Upper lobe of left lung (tissue), 6 donors: ENCODE data around the gene HEG1. TPM values are rescaled to one million over a fixed set of nuclear protein-coding genes. Genes with fewer than 3 reads are reported as not detected.

Experiments used
- ATAC-seq, 2 donors: fragments of 200-7000 bp; cut with Tn5 transposase; one replicate each; pipeline ENCODE4 v1.9.1; 2022; ENCODE audit warnings: mild to moderate bottlenecking in 2 of 2, moderate library complexity in 2 of 2; ENCODE audit not compliant: low FRiP score in 2 of 2
- DNase-seq, 2 donors: peaks; one replicate each; pipeline ENCODE4 v3.0.0-alpha.2; 2019 to 2020
- H3K27ac ChIP-seq, 4 donors: fragments of 200-600 bp; sonication (generic); one replicate each; pipeline ENCODE4 v1.5.1; 2016 to 2019
- H3K27me3 ChIP-seq, 4 donors: fragments of 200-600 bp; sonication (generic); one replicate each; pipeline ENCODE4 v1.5.1; 2017 to 2019
- H3K36me3 ChIP-seq, 4 donors: fragments of 200-600 bp; sonication (generic); one replicate each; pipeline ENCODE4 v1.5.1; 2016 to 2019
- H3K4me1 ChIP-seq, 4 donors: fragments of 200-600 bp; sonication (generic); one replicate each; pipeline ENCODE4 v1.5.1; 2018 to 2019
- H3K4me3 ChIP-seq, 4 donors: fragments of 200-600 bp; sonication (generic); one replicate each; pipeline ENCODE4 v1.5.1; 2017 to 2019; ENCODE audit warnings: mild to moderate bottlenecking in 2 of 4, moderate library complexity in 1 of 4
- H3K9me3 ChIP-seq, 4 donors: fragments of 200-600 bp; sonication (generic); one replicate each; pipeline ENCODE4 v1.5.1; 2018 to 2019
- CTCF ChIP-seq, 6 experiments: fragments of 450-650 bp in 4 of 6; fragments of 200-600 bp in 2 of 6; sonication (generic) in 2 of 6; IDR thresholded peaks; one replicate each; pipeline ENCODE4 v1.5.1; 2016 to 2019; ENCODE audit warnings: antibody characterized with exemption in 6 of 6
- EP300 ChIP-seq, 4 donors: sonication (generic); formaldehyde crosslinking; IDR thresholded peaks; one replicate each; pipeline ENCODE4 v1.5.1; 2017; ENCODE audit warnings: antibody characterized with exemption in 4 of 4, control low read depth in 2 of 4
- POLR2A ChIP-seq, 4 donors: fragments of 450-650 bp; IDR thresholded peaks; one replicate each; pipeline ENCODE4 v1.5.1; 2016 to 2017; ENCODE audit warnings: antibody characterized with exemption in 4 of 4, mild to moderate bottlenecking in 2 of 4
- POLR2AphosphoS5 ChIP-seq, 2 donors: sonication (generic); formaldehyde crosslinking; IDR thresholded peaks; one replicate each; pipeline ENCODE4 v1.5.1; 2017; ENCODE audit warnings: antibody characterized with exemption in 2 of 2
- WGBS, 2 donors: methylation state at CpG; one replicate each; pipeline ENCODE4 v1.1.5; 2017 to 2018; 5-methylcytosine and 5-hydroxymethylcytosine counted together
- total RNA-seq, 6 donors: library from RNA; depleted of rRNA in 4 of 6; stranded (reverse); fragments of >200 nt in 4 of 6; gene quantifications; one replicate each; pipeline versions ENCODE4 v1.1.0 to v1.2.1, GENCODE V29; 2016 to 2021
- donor health status: DM: no; HTN: no; CAD: no; lungs with moderate emphysema.
- donor health status: DM: no; HTN: yes; CAD: no; lungs with severe emphysema.

HEG1 gene
- total RNA-seq, 6 donors from 2014 or later: 45.1 to 168 (median 100) TPM

DNA sequence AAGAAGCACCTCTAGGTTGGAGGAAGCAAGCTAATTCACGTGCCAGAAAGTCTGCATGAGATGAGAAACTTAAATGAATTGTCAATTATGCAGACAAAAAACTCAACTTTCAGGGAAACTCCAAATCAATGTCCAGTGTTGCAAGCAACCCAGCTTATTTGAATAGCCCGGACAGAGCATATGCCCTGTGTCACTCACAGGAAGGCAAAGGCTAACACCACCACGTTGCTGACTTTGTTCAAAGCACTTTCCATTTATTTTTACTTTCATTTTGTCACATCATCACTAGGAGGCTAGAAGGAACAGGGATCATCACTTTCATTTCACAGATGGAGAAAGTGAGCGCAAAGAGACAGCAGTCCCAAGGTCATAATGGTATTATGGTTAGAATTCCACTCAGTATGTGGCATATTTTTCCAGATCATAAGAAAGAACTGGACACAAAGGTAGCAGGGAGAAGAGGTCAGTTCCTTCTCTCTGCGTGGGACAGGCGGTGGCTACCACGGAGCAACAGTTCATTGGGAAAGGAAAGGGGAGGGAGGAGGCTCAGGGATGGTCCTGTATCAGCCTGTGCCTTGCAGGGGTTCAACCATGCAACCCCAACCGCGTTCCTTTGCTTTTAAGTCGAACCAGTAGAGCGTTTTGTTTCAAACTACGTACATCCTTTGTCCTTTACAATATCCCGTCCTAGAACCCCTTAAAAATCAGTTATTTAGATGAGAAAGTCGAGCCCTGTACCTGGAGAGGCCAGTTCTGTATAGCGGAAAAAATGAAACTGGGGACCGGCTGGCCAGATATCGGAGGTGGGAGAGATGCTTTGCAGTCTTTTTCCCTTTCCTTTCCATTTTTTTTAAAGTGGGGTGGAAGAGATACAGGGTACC is 1.1 kb downstream of the HEG1 start:
- H3K27ac ChIP-seq: peak overlapping the region; percentile 70 to 94 (median 89)
- WGBS, 2 donors: 4 to 5% methylated on average over 17 of the region's 17 CpGs
- H3K27me3 ChIP-seq: no peaks in the 10 kb centered on the region
- H3K36me3 ChIP-seq: no peaks in the 10 kb centered on the region
- no peaks in the 10 kb centered on the region for H3K9me3 ChIP-seq
- DNase-seq (peak in 1 of 2 donors; percentile 30), ATAC-seq (peak in 1 of 2 donors; percentile 25)
- peaks cover 44 to 63% (median 52%) of the 10 kb centered on the region in 4 donors for H3K4me1 ChIP-seq
- H3K4me3 ChIP-seq: peak overlapping the region; percentile 57 to 82 (median 80)
- peak in 3 of 6 experiments; percentile 19 to 42 (median 27) for TF ChIP-seq CTCF (IDR thresholded peaks at IDR 0.05)
- peak; percentile 61 to 66 for TF ChIP-seq POLR2AphosphoS5 (IDR thresholded peaks at IDR 0.05)
- TF ChIP-seq EP300 (IDR thresholded peaks at IDR 0.05): no peak
- TF ChIP-seq POLR2A (IDR thresholded peaks at IDR 0.05): peak in 1 of 4 donors; percentile 45

GRCh38 chr3:125054062-125054448 is 1.7 kb downstream of the HEG1 start:
- ATAC-seq: no peak
- 51 to 54% methylated on average over 7 of the region's 7 CpGs for WGBS, 2 donors

GRCh38 chr3:125053304-125053699 is 2.5 kb downstream of the HEG1 start:
- Histone ChIP-seq H3K4me3 (peak overlapping the region in 3 of 4 donors; percentile 57 to 82 (median 77)), H3K36me3 (no peaks in the 10 kb centered on the region), H3K4me1 (peaks cover 45 to 72% (median 62%) of the 10 kb centered on the region in 4 donors), H3K9me3 (no peaks in the 10 kb centered on the region), H3K27ac (peak overlapping the region; percentile 70 to 94 (median 89)), H3K27me3 (no peaks in the 10 kb centered on the region)
- no peak for TF ChIP-seq EP300 (IDR thresholded peaks at IDR 0.05)
- ATAC-seq: no peak
- 75 to 83% methylated on average over 2 of the region's 2 CpGs for WGBS, 2 donors
- no peak for DNase-seq

More at GRCh38 chr3:125054062-125054448, 1.7 kb downstream of the HEG1 start:
- peaks cover 45 to 65% (median 57%) of the 10 kb centered on the region in 4 donors for H3K4me1 ChIP-seq
- DNase-seq: no peak
- H3K27me3 ChIP-seq: no peaks in the 10 kb centered on the region
- TF ChIP-seq CTCF (IDR thresholded peaks at IDR 0.05) (no peak), EP300 (IDR thresholded peaks at IDR 0.05) (no peak), POLR2AphosphoS5 (IDR thresholded peaks at IDR 0.05) (no peak), POLR2A (IDR thresholded peaks at IDR 0.05) (no peak)
- H3K9me3 ChIP-seq: no peaks in the 10 kb centered on the region
- no peaks in the 10 kb centered on the region for H3K36me3 ChIP-seq
- H3K27ac ChIP-seq: peak overlapping the region; percentile 70 to 94 (median 89)
- H3K4me3 ChIP-seq: peak overlapping the region; percentile 13 to 82 (median 67)

GRCh38 chr3:125052624-125053303 is 3.0 kb downstream of the HEG1 start:
- 17 to 36% methylated on average over 8 of the region's 8 CpGs for WGBS, 2 donors
- no peak for DNase-seq

More at GRCh38 chr3:125052624-125053303, 3.0 kb downstream of the HEG1 start:
- no peak for ATAC-seq
- Histone ChIP-seq H3K27me3 (no peaks in the 10 kb centered on the region), H3K4me1 (peaks cover 45 to 77% (median 65%) of the 10 kb centered on the region in 4 donors), H3K27ac (peak overlapping the region; percentile 70 to 94 (median 89)), H3K4me3 (peak overlapping the region in 3 of 4 donors; percentile 11 to 77 (median 57)), H3K36me3 (peaks cover 0 to 3% (median 0%) of the 10 kb centered on the region in 4 donors), H3K9me3 (no peaks in the 10 kb centered on the region)
- TF ChIP-seq POLR2AphosphoS5 (IDR thresholded peaks at IDR 0.05) (peak; percentile 46 to 70), POLR2A (IDR thresholded peaks at IDR 0.05) (no peak), EP300 (IDR thresholded peaks at IDR 0.05) (peak in 1 of 4 donors; percentile 26), CTCF (IDR thresholded peaks at IDR 0.05) (peak in 1 of 6 experiments; percentile 8)
